CD8-positive, alpha-beta memory T cell (primary cell): ENCODE data around the gene KCNJ4. TPM values are rescaled to one million over a fixed set of nuclear protein-coding genes. Genes with fewer than 3 reads are reported as not detected.
A peak's percentile ranks its signal among the peaks of the same experiment; 100 is the strongest.

Experiments used
- CTCF ChIA-PET: fragments of 350-600 bp; sonication (Branson Sonifier 250); formaldehyde crosslinking; loops from one replicate; lab custom pipeline; 2021; ENCODE audit warnings: antibody characterized with exemption; lab: Charles Lee
- POLR2A ChIA-PET: fragments of 350-600 bp; sonication (Branson Sonifier 250); formaldehyde crosslinking; loops from one replicate; lab custom pipeline; 2021; ENCODE audit warnings: antibody characterized with exemption; lab: Charles Lee
- DNase-seq, 5 donors: peaks; one replicate each; pipeline versions ENCODE4 v3.0.0 to v3.0.0-alpha.2; 2020 to 2022; ENCODE audit warnings: mixed read lengths in 1 of 5
- H3K27ac ChIP-seq: one replicate; pipeline ENCODE4 v1.7.0; 2013; ENCODE audit warnings: low read depth, mild to moderate bottlenecking, low read length, moderate library complexity
- H3K27me3 ChIP-seq: 2 replicates; pipeline ENCODE4 v1.7.0; 2013; ENCODE audit warnings: low read length, mild to moderate bottlenecking; ENCODE audit not compliant: insufficient read depth, poor library complexity, severe bottlenecking
- H3K36me3 ChIP-seq: 2 replicates; pipeline ENCODE4 v1.7.0; 2013; ENCODE audit warnings: mild to moderate bottlenecking, low read length, moderate library complexity; ENCODE audit not compliant: insufficient read depth
- H3K4me1 ChIP-seq: 2 replicates; pipeline ENCODE4 v1.7.0; 2013; ENCODE audit warnings: mild to moderate bottlenecking, low read length, moderate library complexity; ENCODE audit not compliant: insufficient read depth
- H3K4me3 ChIP-seq: 2 replicates; pipeline ENCODE4 v1.7.0; 2013; ENCODE audit warnings: mild to moderate bottlenecking, low read length
- H3K9me3 ChIP-seq: 2 replicates; pipeline ENCODE4 v1.7.0; 2013; ENCODE audit warnings: mild to moderate bottlenecking, low read length
- H3K27ac Mint-ChIP-seq, 8 donors: one replicate each; pipeline ENCODE4 v1.8.0; 2020 to 2021; ENCODE audit warnings: mixed read lengths in 8 of 8, mild to moderate bottlenecking in 6 of 8, inconsistent platforms in 3 of 8, moderate library complexity in 3 of 8
- H3K27me3 Mint-ChIP-seq, 2 donors: one replicate each; pipeline ENCODE4 v1.8.0; 2020 to 2021; ENCODE audit warnings: mixed read lengths in 2 of 2, mild to moderate bottlenecking in 1 of 2, moderate library complexity in 1 of 2
- H3K36me3 Mint-ChIP-seq, 3 donors: one replicate each; pipeline ENCODE4 v1.8.0; 2020 to 2021; ENCODE audit warnings: mixed read lengths in 3 of 3, inconsistent platforms in 1 of 3, mild to moderate bottlenecking in 1 of 3
- H3K4me1 Mint-ChIP-seq, 3 donors: one replicate each; pipeline ENCODE4 v1.8.0; 2020 to 2021; ENCODE audit warnings: mixed read lengths in 3 of 3, inconsistent platforms in 1 of 3, mild to moderate bottlenecking in 1 of 3
- H3K4me3 Mint-ChIP-seq, 7 donors: one replicate each; pipeline ENCODE4 v1.8.0; 2020 to 2021; ENCODE audit warnings: mixed read lengths in 7 of 7, mild to moderate bottlenecking in 6 of 7, moderate library complexity in 4 of 7, inconsistent platforms in 2 of 7
- H3K9me3 Mint-ChIP-seq, 5 donors: one replicate each; pipeline ENCODE4 v1.8.0; 2020 to 2022; ENCODE audit warnings: mixed read lengths in 5 of 5, mild to moderate bottlenecking in 3 of 5, moderate library complexity in 2 of 5, inconsistent platforms in 1 of 5
- polyA plus RNA-seq: library from polyadenylated mRNA; unstranded; fragments of 300-500 nt; fragmentation: Illumina TruSeq; gene quantifications from one replicate; pipeline ENCODE4 v1.2.3, GENCODE V29; 2021
- total RNA-seq, 2 experiments: library from RNA; stranded (reverse); gene quantifications; one replicate each; pipeline ENCODE4 v1.2.3, GENCODE V29; 2021

The KCNJ4 gene
- total and polyA plus RNA-seq, 3 experiments from 2014 or later: not detected

DNA sequence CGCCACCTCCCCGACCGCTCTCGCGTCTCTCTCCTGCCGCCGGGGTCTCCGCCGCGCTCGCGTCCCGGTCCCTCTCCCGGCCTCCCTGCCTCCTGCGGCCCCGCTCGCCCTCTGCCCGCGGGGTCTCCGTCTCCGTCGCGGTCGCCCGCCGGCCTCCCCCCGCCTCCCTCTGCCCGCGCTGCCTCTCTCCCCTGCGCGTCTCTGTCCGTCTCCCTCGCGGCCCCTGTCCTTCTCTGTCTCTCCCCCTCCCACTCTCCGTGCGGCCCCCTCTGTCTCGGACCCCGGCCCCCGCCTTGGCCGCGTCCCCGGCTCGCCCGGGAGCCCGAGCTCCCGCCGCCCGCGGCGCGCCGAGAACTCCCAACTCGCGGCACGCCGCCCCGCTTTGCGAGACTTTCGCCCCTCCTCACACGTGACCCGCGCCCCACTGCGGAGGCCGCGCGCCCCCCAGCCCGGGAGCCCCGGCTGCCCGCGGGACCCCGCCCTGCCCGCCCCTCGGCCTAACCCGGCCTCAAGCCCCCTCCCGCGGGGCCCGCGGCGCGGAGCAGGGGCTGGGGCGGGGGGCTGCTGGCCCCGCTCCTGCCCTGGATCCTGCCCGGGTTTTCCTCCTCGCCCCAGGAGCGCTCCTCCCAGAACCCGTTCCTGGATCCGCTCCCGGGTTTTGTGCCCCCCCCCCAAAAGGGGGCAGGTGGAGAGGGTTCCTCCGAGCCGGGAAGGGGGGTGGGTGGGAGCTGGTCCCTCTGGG, 702 bp upstream of the KCNJ4 start:
- Mint-ChIP-seq H3K36me3 (peaks cover 0 to 8% (median 0%) of the 10 kb centered on the region in 3 donors), H3K4me1 (peaks cover 11 to 21% (median 14%) of the 10 kb centered on the region in 3 donors), H3K9me3 (peaks cover 0 to 2% (median 1%) of the 10 kb centered on the region in 5 donors), H3K27me3 (peaks cover 54 to 75% of the 10 kb centered on the region in 2 donors), H3K4me3 (peak overlapping the region in 3 of 7 donors; percentile 51 to 88 (median 78)), H3K27ac (no peak overlapping the region)
- Histone ChIP-seq H3K9me3 (no peaks in the 10 kb centered on the region), H3K4me1 (no peaks in the 10 kb centered on the region), H3K36me3 (no peaks in the 10 kb centered on the region), H3K4me3 (no peak overlapping the region), H3K27me3 (peaks cover 30% of the 10 kb centered on the region), H3K27ac (no peak overlapping the region)
- DNase-seq: no peak
- CTCF ChIA-PET: no interaction called here
- POLR2A ChIA-PET: no interaction called here

DNA sequence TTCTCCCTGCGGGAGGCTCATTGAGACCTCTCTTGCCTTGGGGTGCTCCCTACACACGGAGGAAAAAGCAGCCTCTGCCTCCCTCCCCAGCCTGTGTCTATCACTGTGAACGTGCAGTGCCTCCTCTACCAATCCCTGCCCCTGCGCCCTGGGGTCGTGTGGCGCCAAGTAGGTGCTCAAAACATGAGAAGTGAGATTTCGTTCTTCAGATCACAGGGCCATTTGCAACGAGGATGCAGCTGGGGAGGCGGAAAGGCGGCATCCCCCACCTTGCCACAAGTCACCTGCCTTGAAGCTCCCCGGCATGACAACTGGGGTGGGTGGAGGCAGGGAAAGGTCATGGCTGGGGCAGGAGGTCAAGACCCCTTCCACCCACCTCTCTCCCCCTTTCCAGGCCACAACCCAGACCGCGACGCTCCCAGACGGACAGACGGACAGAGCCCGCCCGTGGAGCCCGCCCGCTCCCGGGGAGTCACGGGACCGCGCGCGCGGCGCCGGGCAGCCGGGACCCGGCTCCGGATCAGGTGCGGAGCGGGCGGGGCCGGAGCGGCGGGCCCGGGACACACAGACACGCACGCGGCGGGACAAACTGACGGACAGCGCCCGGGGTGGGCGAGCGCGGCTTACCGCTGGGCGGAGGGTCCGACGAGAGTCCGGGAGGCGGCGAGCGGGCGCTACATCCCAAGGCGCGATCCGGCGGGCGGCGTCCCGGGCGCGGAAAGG, 485 bp downstream of the KCNJ4 start:
- peaks cover 11 to 17% (median 14%) of the 10 kb centered on the region in 3 donors for H3K4me1 Mint-ChIP-seq
- no peak overlapping the region for H3K27ac ChIP-seq

DNA sequence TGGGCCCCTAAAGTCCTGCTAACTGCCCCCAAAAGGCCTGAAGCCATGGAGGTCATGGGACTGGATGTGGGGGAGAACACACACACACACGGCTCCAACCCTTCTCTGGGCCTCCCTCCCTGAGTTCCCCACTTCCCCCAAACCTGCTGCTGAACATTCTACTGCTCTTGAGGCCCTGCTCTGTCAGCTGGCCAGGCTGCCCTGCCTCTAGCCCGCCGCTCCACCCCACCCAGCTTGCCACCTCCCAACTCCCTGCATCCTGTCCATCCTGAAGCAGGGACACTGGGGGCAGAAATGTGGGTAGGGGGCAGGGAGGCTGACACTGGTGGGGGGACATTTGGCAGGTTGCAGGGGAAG, 1.0 kb downstream of the KCNJ4 start:
- Mint-ChIP-seq H3K9me3 (peaks cover 0 to 2% (median 1%) of the 10 kb centered on the region in 5 donors), H3K4me1 (peaks cover 11 to 17% (median 14%) of the 10 kb centered on the region in 3 donors), H3K4me3 (peak overlapping the region in 6 of 7 donors; percentile 24 to 89 (median 56)), H3K27ac (no peak overlapping the region), H3K27me3 (peaks cover 40 to 81% of the 10 kb centered on the region in 2 donors), H3K36me3 (peaks cover 0 to 8% (median 0%) of the 10 kb centered on the region in 3 donors)
- ChIA-PET CTCF (no interaction called here), POLR2A (interaction anchor here (0.7 kb wide), 1 partner anchor 77 kb away, joined by 3 read pairs; no protein-coding TSS in a partner anchor)
- H3K4me1 ChIP-seq: no peaks in the 10 kb centered on the region
- H3K36me3 ChIP-seq: no peaks in the 10 kb centered on the region
- no peaks in the 10 kb centered on the region for H3K9me3 ChIP-seq
- no peak for DNase-seq
- no peak overlapping the region for H3K4me3 ChIP-seq
- no peak overlapping the region for H3K27ac ChIP-seq
- peaks cover 30% of the 10 kb centered on the region for H3K27me3 ChIP-seq

More for the DNA sequence above, 485 bp downstream of the KCNJ4 start:
- POLR2A ChIA-PET: interaction anchor here (0.7 kb wide), 1 partner anchor 77 kb away, joined by 3 read pairs; no protein-coding TSS in a partner anchor
- no peaks in the 10 kb centered on the region for H3K4me1 ChIP-seq
- Mint-ChIP-seq H3K4me3 (peak overlapping the region; percentile 40 to 89 (median 77)), H3K9me3 (peaks cover 0 to 2% (median 1%) of the 10 kb centered on the region in 5 donors), H3K27ac (peak overlapping the region in 1 of 8 donors; percentile 65), H3K27me3 (peaks cover 46 to 81% of the 10 kb centered on the region in 2 donors), H3K36me3 (peaks cover 0 to 8% (median 0%) of the 10 kb centered on the region in 3 donors)
- H3K27me3 ChIP-seq: peaks cover 30% of the 10 kb centered on the region
- CTCF ChIA-PET: no interaction called here
- H3K36me3 ChIP-seq: no peaks in the 10 kb centered on the region
- no peak overlapping the region for H3K4me3 ChIP-seq
- DNase-seq: peak in 2 of 5 donors; percentile 18 to 32
- no peaks in the 10 kb centered on the region for H3K9me3 ChIP-seq

DNA sequence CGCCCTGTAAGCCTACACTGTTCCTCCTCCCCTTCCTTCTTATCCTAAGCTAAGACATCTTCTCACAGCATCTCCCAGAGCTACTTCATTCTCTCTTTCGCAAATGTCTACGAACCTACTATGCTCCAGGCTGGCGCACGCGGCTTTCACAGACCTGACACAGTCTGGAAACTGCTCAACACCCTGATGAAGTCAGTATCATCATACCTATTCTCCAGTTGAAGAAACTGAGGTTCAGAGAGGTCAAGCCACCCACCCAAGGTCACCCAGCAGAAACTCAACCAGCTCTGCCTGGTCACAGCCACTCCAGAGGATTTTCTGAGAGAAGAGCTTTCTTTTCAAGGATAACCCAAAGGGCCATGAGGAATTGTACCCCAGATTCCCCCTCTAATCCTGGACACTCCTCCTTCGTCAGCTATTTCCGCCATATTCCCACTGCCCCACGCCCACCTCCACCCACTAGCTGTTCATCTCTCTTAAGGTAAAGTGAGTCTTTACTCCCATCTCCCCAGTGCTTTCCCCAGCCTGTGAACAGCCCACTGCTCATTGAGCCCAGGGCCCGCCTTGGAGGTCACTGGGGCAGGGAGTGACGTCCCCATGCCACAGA, 1.8 kb downstream of the KCNJ4 start:
- no peaks in the 10 kb centered on the region for H3K4me1 ChIP-seq
- Mint-ChIP-seq H3K4me3 (peak overlapping the region in 6 of 7 donors; percentile 6 to 42 (median 34)), H3K27ac (no peak overlapping the region), H3K27me3 (peaks cover 35 to 76% of the 10 kb centered on the region in 2 donors), H3K4me1 (peaks cover 11 to 17% (median 14%) of the 10 kb centered on the region in 3 donors), H3K36me3 (peaks cover 0 to 8% (median 0%) of the 10 kb centered on the region in 3 donors), H3K9me3 (peaks cover 0 to 2% (median 1%) of the 10 kb centered on the region in 5 donors)
- H3K27ac ChIP-seq: no peak overlapping the region
- H3K9me3 ChIP-seq: no peaks in the 10 kb centered on the region
- CTCF ChIA-PET: no interaction called here
- no peaks in the 10 kb centered on the region for H3K36me3 ChIP-seq
- DNase-seq: no peak
- no peak overlapping the region for H3K4me3 ChIP-seq
- POLR2A ChIA-PET: no interaction called here
- peaks cover 30% of the 10 kb centered on the region for H3K27me3 ChIP-seq

DNA sequence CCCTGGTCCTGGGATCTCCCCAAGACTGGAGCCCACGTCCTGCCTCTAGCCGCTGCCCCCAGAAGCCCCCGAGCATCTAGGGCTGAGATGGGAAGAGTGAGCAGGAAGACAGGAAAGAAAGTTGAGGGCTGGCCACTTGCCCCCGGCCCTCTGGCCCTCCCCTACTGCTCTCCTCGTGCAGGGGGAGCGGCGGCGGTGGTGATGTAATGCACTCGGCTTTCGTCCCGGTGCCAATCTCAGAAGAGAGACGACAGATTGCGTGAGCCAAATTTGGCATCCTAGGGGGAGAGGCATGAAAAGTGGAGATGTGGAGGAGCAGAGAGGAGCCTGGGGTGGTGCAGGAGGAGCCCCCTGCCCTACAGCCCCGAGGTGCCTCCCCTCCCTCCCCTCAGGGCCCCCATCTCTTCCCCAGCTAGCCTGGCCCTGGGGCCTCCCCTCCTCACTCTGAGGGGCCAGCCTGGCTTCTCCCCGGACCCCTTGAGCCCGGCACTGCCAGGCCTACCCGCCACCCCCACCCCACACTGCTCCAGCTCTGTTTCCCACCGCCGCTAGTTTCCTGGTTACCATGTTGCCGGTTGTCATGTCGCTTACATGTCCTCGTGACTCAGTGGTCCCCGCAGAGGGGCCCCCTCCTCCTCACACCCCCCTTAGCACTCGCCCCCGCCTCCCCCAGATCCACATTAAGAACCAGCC, 2.5 kb downstream of the KCNJ4 start:
- H3K4me1 Mint-ChIP-seq: peaks cover 11 to 17% (median 14%) of the 10 kb centered on the region in 3 donors
- H3K27ac Mint-ChIP-seq: no peak overlapping the region
- Histone ChIP-seq H3K36me3 (no peaks in the 10 kb centered on the region), H3K4me3 (no peak overlapping the region), H3K9me3 (no peaks in the 10 kb centered on the region), H3K27ac (no peak overlapping the region), H3K27me3 (peaks cover 26% of the 10 kb centered on the region), H3K4me1 (no peaks in the 10 kb centered on the region)
- H3K36me3 Mint-ChIP-seq: peaks cover 0 to 8% (median 0%) of the 10 kb centered on the region in 3 donors
- peaks cover 0 to 2% (median 0%) of the 10 kb centered on the region in 5 donors for H3K9me3 Mint-ChIP-seq
- ChIA-PET CTCF (no interaction called here), POLR2A (no interaction called here)
- peaks cover 29 to 69% of the 10 kb centered on the region in 2 donors for H3K27me3 Mint-ChIP-seq
- no peak for DNase-seq
- H3K4me3 Mint-ChIP-seq: peak overlapping the region in 2 of 7 donors; percentile 6 to 40

DNA sequence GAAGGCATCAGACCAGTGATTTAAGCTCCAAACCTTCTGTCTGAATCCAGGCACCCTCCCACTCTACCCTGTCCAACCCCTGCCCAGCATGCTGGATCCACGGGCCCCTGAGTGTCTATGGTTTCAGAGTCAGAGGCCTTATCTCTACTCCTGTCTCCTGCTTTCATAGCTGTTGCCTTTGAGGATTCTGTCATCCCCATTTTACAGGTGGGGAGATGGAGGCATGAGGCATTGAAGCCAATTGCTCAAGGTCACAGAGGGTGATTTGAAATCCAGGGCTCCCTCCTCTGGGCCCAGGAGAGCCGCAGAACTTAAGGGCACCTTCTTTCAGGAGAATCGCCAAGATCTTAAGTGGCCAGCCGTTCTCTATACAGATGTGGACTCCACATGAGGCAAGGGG, 3.1 kb downstream of the KCNJ4 start:
- no peak overlapping the region for H3K4me3 ChIP-seq
- H3K27ac ChIP-seq: no peak overlapping the region
- H3K4me3 Mint-ChIP-seq: no peak overlapping the region
- H3K36me3 Mint-ChIP-seq: peaks cover 0 to 6% (median 0%) of the 10 kb centered on the region in 3 donors
- H3K9me3 Mint-ChIP-seq: peaks cover 0 to 2% (median 0%) of the 10 kb centered on the region in 5 donors
- H3K9me3 ChIP-seq: no peaks in the 10 kb centered on the region
- ChIA-PET CTCF (no interaction called here), POLR2A (no interaction called here)
- H3K27me3 ChIP-seq: peaks cover 20% of the 10 kb centered on the region
- H3K27ac Mint-ChIP-seq: no peak overlapping the region
- peaks cover 24 to 63% of the 10 kb centered on the region in 2 donors for H3K27me3 Mint-ChIP-seq
- no peaks in the 10 kb centered on the region for H3K36me3 ChIP-seq
- peaks cover 10 to 15% (median 12%) of the 10 kb centered on the region in 3 donors for H3K4me1 Mint-ChIP-seq
- DNase-seq: no peak
- no peaks in the 10 kb centered on the region for H3K4me1 ChIP-seq

DNA sequence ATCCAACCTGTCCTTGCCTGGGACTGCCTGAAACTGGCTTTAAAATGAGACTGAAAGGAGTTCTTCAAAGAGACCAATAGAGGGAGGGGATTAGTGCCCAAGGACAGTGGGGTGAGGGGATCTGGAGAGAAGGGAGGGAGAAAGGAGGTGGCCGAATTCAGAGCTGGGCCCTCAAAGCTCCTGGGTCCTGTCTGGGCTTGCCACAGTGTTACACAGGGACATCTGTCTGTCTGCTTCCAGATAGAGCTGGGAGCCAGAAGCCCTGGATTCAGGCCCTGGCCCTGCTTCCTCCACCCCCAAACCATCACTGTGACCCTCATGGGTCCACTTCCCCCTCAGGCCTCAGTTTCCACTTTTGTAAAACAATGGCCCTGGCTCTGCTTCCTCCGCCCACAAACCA, 3.6 kb downstream of the KCNJ4 start:
- peaks cover 5 to 10% (median 7%) of the 10 kb centered on the region in 3 donors for H3K4me1 Mint-ChIP-seq
- Histone ChIP-seq H3K4me1 (no peaks in the 10 kb centered on the region), H3K4me3 (no peak overlapping the region), H3K27me3 (peaks cover 16% of the 10 kb centered on the region), H3K36me3 (no peaks in the 10 kb centered on the region), H3K9me3 (no peaks in the 10 kb centered on the region), H3K27ac (no peak overlapping the region)
- peaks cover 0 to 1% (median 0%) of the 10 kb centered on the region in 3 donors for H3K36me3 Mint-ChIP-seq
- DNase-seq: no peak
- H3K27me3 Mint-ChIP-seq: peaks cover 22 to 58% of the 10 kb centered on the region in 2 donors
- no peak overlapping the region for H3K4me3 Mint-ChIP-seq
- peaks cover 0 to 2% (median 0%) of the 10 kb centered on the region in 5 donors for H3K9me3 Mint-ChIP-seq
- H3K27ac Mint-ChIP-seq: no peak overlapping the region
- POLR2A ChIA-PET: no interaction called here
- CTCF ChIA-PET: no interaction called here
